HG02588 (cell line): Measurements from ENCODE around the gene STARD5.
"Not testable (repeated sequence)": the region's sequence is repeated elsewhere in the genome, so short reads cannot be mapped to it uniquely, and the experiment has no call there.

Experiments used
- ATAC-seq: cut with Tn5 transposase; IDR thresholded peaks from one replicate; pipeline ENCODE4 v1.9.1; 2021; ENCODE audit warnings: mild to moderate bottlenecking, moderate library complexity; ENCODE audit not compliant: unreplicated experiment

Gene STARD5

DNA sequence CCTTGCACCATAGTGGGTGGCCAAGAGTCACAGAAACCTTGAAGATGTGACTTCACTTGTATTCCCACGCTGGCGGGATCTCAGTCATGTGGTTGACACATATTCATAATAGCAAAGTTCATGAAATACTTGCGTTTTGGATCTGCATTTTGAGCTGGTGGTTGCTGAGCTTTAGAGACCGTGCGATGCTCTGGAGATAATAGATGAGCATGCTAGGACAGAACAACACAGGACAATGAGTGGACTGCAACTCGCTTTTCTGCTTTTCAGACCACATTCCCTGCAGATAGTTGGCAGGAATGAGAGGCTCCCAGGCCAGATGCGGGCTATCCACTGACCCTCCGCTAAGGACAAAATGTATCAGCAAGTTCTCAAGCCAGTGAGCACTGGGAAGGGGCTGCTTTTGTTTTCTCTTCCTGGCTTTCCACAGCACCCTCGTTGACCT lies 13.8 kb upstream of the STARD5 start:
- no peak for ATAC-seq

DNA sequence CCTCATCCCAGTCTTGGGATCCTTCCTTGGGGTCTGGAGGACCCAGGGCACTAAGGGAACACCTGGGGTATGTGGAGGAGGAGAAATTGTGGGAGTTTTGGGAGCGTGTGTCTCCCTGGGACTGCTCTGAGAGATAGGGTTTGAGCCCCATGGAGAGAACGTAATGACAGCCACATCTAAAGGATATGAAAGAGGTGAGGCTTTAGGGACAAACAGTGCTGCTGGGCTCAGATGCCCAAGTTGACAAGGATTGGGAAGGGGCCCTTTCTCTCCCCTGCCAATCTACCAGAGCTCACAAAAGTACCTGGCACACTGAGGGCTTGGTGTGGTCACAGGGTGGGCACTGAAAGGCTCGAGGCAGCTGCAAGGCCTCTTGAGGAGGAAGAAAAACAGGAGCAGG lies 13.3 kb upstream of the STARD5 start:
- ATAC-seq = no peak

DNA sequence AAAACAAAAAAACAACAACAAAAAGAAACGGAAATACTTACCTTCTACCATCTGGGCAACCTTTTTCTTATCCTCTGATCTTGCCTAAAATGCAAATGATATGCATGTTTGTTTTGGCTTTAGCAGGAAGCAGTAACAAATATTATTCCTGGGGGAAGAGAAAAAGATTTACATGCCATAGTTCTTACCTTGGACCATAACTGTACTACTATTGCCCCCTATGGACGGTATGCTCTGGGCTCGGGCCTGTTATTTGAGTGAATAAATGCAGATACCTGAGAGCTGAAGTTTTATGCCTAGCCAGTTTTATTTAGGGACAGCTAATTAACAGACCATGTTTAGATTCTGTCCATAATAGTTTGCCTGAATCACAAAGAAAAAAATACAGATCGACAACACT lies 12.6 kb upstream of the STARD5 start:
- ATAC-seq = no peak

DNA sequence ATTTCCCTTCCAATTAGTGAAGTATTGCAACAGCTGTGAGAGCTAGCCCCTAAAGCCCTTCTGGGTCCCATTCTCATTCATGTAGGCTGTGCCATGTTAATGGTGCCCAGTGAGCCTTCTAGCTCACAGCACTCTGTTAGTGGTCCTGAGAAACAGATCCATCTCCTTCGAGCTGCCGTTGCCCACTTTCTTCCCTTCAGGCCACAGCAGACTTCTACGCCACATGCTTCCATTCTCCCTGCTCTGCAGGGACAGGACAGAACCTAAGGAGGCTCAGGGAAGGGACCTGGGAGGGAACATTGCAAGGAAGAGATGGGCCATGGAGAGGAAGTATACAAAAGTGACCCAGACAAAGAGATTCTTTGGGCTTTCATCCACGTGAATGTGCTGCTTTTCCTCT lies 11.7 kb upstream of the STARD5 start:
- ATAC-seq = no peak

DNA sequence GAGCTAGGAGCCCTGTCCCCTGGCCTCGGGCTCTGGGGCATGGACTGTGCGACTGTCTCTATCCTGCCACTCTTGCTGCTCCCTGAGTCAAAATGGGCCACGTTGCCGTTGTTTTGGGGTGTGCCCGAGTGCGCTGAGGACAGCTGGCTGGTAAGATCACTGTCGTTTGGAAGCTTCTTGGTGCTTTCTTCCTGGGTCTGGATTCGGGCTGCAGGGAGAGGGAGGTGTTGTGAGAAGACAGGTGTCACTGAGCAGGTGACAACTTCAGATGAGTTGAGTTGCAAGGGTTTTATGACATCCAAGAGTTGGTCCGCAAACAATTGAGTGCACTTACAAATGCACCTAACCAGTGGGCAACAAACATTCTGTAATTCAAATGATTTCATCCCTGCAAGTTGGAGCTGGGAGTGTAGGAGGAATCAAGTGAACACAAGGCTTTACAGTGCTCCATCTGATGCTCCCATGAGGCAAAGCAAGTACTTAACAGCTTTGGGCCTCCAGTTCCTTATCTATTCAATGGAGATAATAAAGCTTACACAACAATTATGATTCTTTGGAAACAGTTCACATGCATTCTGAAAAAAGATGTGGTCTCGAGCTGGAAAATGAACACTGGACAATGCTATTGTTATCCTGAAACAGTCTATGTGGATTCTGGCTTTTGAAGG lies 11.0 kb upstream of the STARD5 start:
- ATAC-seq = no peak

DNA sequence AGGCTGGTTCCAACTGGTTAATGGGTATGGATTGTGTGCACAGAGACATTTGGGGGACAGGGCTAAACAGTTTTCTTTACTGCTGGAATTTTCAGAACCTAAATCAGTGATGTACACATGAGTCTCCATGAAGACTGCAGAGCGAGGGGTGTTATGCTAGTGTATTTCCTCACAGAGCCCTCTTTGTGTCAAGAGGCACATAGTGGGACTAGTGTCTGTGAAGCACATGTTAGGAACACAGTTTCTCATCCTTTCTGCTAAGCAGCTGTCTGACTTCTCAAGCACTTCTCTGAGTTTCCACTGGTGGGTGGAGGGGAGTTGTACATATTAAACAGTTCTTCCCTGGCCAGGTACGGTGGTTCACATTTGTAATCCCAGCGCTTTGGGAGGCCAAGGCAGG lies 9.4 kb upstream of the STARD5 start:
- ATAC-seq = no peak

DNA sequence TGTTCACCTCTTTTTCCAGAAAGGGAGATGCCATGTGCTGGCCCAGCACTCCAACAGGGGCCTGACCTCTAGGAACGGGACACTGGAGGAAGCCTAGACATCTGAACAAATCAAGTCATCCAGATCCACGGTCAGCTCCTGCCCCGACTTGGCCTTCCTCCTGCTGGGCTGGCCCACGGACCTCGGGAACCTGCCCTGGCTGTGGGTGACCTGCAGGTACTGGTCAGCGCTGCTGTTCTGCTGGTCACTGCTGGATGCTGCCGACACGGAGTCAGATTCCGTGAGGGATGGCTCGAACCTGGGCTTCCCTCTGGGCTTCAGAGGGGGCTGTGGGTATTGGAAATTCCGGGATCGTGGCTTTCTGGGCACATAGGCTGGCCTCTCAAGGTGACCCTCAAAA lies 8.4 kb upstream of the STARD5 start:
- no peak for ATAC-seq

DNA sequence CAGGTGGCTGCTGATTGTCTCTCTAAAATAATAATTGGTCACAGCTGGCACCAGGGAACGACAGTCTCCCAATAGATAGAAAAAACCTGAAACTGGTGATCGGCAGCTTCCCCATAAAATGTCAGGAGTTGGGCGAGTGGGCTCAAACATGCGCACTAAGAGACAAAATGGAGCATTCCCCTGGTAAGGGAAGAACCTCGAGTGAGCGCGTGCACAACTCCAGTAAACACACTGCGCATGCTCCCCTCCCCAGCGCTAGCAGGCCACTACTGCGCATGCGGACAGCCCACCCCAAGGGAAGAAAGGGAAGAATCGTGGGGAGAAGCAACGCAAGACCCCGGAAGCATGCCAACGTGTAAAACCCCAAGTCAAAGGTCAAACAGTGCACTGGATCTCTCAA lies 7.7 kb upstream of the STARD5 start:
- ATAC-seq = no peak

DNA sequence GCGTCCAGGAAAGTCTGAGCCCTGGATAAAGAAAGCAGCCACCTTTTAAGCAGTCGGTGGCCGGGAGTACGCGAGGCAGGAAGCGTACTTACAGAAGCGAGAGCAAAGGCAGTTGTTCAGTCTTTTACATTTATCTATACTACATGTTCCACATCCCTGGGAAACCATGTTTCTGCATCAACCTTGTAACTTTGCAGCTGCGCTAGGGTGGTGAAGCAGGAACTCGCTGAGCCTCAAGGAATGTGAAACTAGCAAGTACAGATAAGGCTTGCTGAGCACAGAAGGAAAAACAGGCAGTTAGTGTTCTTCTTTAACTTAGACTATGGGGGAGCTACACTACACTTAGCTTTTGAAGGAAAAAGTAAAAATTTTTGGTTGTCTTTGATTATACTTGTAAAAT lies 7.2 kb upstream of the STARD5 start:
- ATAC-seq = not testable (repeated sequence)

DNA sequence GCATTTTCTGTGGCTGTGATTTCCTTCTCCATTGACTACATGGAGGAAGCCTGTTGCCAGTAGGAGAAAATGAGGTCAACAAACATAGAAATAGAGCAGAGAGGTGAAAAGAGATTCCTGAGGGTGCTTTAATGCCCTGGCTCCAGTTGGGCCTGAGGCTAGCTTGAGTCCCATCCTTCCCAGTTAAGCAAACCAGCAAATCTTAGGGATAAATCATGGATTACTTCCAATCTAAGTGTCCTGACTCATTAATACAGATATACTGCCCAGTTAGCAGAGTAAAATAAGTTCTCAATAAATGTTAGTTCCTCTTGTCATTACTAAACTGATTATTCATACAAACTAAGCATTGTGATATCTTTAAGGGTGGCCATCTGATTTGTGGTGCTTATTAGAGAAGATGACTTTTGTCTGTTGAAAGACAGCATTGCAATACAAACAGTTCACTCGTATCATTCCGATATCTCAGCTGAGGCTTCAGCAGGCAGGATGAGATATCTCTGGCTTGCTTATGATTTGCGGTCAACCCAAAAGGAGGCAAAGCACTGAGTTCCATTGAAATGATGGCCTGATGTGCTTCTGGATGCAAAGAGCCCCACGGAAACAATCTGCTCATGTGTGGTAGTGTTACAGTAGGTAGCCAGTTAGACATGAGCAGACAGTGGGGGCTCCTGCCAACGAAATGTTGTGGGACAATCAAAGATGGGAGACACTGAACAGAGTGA lies 6.6 kb upstream of the STARD5 start:
- no peak for ATAC-seq

DNA sequence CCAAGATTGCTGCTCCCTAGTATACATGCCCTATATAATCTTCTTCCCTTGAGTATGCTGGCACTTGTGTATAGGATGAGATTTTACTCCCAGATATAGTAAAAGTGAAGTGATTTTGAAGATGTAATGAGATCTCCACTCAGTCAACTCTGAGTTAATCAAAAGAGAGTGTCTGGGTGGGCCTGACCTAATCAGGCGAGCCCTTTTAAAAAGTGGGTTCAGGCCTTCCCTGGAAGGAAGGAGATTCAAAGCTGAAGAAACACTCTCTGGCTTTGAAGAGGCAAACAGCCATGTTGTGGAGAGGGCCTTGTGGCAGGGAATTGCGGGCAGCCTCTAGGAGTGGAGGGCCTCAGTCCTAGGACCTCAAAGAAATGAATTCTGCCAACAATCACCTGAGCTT lies 5.5 kb upstream of the STARD5 start:
- no peak for ATAC-seq

DNA sequence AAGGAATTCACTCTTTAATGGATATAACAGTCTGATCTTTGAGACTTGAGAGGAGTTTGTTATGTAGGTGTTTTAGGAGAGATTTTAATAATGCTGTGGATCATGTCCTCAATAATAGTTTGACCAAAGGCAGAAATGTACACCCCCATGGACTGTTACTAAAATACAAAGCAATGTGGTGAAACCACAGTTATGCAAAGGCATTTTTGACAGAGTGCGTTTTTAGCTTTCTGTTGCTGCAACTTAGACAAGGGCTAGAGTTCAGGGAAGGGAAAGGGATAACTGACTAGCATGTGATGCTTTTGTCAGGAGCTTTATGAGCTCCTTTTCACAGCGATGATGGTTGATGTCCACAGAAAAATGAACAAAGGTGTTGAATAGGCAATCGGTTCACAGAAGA lies 3.6 kb upstream of the STARD5 start:
- no peak for ATAC-seq

DNA sequence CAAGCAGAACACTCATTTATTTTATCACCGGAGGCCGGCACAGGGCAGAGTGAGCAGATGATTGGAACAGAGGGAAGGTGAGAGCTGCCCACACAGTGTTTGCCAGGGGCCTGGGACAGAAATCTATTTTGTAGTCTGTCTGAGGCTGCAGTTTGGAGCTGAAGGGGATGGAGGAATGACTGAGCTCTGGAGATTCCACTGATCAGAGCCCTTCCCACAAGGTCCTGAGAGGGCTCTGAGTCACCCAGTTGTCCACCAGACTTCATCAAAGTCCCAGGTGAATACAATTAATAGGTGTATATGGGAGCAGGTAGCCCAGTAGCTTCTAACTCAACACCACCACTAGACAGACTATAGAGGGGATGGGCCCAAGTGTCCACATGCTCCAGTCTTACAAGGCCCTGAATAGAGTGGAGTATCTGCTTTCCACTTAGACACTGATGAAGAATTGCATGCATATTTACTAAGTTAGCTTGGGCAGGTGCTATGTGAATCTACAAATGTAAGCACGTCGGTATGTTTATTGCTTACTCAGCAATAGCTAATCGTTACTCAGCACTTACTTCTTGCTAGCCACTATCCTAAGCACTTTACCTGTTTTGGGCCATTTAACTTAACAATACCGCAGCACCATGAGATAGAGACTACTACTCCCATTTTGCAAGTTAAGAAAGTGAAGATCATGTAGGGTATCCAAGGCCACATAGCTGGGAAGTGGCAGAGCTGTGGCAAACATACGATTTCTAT lies 2.7 kb upstream of the STARD5 start:
- ATAC-seq = no peak

DNA sequence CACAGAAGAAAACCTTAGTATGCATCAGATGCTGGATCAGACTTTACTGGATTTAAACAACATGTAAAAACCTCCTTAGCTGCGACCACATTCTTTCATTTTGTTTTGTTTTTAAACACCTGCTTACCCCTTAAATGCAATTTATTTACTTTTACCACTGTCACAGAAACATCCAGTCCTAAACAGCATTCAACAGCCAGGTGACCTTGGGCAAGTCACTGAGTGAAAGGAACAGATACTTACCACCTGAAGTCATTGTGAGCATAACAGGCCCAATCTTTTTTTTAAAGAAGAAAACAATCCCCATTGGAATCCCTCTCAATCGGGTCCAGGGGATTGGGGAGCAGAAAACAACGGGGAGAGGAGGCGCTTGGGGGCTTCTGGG lies 390 bp downstream of the STARD5 start:
- ATAC-seq = peak; percentile 10

DNA sequence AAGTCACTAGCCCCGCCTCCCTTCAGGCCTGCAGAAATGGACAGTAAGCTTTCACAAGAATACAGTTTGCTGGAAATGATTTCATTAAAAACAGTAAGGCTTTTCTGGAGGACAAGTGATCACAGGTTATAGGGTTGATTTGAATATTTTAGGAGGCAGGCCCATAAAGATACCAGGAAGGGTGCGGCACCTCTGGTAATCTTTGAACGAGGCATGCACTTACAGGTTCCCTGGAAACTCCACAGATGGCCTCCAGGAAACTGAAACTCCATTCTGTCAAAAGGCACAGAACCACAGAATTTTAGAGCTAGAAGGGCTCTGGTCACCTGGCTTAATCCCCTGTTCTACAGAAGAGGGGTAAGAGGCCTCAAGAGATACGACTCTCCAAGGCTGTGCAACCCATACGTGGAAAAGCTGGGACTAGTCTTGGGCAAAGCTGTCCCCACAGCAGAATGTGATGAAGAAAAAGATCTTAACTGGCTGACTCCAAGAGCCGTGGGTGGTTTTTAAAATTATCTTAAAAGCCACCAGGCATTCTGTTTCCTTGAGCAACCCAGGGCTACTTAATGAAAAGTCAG lies 1.2 kb downstream of the STARD5 start:
- no peak for ATAC-seq

DNA sequence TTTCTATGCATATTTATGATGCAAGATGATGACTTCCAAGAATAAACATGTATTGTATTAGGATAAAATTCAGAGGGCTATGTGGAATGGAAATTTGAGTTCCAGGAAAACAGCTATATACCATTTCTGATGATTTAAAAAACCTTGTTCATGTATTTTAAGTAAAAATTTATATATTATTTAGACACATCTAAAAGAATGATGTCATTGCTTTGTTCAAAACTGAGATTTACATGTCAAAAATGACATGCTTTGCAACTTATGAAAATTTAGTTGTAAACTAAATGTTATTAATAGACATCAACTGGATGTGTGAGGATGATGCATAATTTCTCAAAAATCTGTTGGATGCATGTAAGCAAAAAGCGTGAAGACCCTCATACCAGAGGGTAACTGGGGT lies 2.3 kb downstream of the STARD5 start:
- no peak for ATAC-seq

DNA sequence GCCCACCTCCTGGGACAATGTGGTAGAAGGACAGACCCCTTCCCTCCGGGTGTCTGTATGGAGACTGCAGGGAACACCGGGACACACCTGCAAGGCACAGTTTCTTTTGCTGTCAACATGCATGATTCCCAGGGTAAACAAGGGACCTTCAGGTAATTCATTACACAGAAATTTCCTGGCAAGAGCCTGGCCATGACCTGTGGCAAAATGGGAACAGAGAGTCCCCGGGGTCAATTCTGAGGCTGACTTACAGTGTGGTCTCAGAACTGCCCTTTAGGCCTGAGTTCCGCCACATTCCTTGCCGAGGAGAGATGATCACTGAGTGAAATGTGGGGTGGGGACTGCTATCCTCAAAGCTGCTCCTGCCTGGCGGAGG lies 6.3 kb downstream of the STARD5 start:
- ATAC-seq = no peak

DNA sequence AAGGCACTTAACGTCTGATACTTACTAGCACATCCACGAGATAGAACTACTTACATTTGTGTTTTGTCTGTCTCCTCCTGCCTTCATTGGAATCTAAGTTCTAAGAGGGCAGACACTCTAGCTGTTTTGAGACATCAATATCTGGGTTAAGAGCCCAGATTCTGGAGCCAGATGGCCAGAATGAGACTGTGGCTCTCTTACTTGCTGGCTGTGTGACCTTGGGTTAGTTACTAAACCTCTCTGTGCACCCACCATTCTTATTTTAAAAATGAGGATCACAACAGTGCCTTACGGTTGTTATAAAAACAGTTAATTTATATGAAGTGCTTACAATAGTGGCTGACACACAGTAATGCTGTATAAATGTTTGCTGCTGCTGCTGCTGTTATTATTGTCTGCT lies 7.7 kb downstream of the STARD5 start:
- no peak for ATAC-seq

DNA sequence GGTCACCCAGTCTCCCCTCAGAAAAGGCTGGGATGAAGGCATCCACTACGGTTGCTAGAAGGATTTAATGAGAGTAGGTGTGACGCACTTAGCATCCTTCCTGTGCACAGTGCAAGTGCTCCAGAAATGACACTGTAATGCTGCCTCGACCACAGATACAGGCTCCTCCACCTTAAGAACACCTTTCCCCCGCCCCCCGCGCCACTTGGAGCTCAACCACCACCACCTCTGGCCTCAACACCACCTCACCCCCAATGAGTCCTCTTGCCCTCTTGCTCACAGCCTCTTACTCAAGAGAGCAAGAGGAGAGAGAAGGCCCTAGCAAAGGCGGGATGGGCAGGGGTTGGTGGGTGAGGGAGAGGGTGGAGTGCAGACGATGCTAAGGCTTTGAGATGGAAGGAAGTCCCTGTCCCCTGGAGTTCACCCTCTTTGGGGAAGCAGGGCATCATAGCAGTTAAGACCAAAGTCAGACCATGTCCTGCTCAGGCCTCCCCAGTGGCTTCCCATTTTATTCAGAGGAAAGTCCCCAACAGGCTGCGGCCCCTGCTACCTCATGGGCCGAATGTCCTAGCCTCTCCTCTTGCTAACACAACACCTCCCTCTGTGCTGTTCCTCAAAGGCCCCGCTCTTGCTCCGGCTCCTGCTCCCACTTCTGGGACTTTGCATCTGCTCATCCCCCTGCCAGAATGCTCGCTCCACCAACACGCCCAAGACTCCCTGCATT lies 8.3 kb downstream of the STARD5 start:
- ATAC-seq = no peak

DNA sequence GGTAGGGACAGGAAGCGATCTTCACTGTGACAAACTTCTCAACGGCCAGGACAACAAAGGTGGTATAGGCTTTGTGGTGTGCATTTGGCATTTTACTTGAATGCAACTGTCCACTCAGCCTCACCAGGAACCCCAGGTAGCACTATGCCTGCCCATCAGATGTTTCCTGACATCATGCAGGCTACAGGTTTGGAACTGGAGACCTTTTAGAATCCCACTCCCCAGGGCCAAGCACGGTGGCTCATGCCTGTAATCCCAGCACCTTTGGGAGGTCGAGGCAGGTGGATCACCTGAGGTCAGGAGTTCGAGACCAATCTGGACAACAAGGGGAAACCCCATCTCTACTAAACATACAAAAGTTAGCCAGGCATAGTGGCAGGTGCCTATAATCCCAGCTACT lies 9.6 kb downstream of the STARD5 start:
- no peak for ATAC-seq

DNA sequence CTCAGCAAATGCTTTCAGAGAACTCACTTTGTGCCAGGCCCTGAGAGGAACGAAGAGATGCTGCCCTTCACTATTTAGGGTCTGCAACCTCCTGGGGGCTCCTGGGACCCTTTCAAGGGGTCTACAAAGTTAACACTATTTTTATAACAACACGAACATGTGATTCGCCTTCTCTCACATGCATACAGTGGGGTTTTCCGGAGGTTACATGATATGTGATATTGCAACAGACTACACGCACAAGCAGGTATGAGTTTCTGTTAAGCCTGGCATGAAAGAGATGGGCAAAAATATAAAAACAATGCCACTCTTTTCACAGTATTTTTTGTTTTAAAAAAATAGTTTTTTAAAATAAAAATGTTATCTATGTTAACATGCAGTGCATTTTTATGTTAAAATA lies 10.3 kb downstream of the STARD5 start:
- ATAC-seq = no peak
